ENCODE results near the gene PCNX1. TPM values are rescaled to one million over a fixed set of nuclear protein-coding genes. Genes with fewer than 3 reads are reported as not detected.

PCNX1 gene
- total RNA-seq, 2 donors from 2014 or later = 52.3 to 85.9 TPM

- DNase-seq (ENCODE audit: low spot score) (no peak), ATAC-seq (ENCODE audit: insufficient number of reproducible peaks, low FRiP score, low read depth) (no peak)
- TF ChIP-seq CTCF (IDR thresholded peaks at IDR 0.05) = no peak
- Histone ChIP-seq H3K27ac (peak overlapping the region; percentile 66 to 72), H3K36me3 (no peaks in the 10 kb centered on the region), H3K27me3 (replicated peaks; ENCODE audit: insufficient read depth) (no peaks in the 10 kb centered on the region), H3K4me1 (ENCODE audit: control insufficient read depth in 1 of 2, low read depth in 2 of 2) (peaks cover 13 to 42% of the 10 kb centered on the region in 2 donors), H3K9me3 (no peaks in the 10 kb centered on the region), H3K4me3 (no peak overlapping the region)
These were observed 10.9 kb upstream of the PCNX1 start for GRCh38 chr14:70896317-70896716.

GRCh38 chr14:70896981-70897380, 10.3 kb upstream of the PCNX1 start:
- TF ChIP-seq CTCF (IDR thresholded peaks at IDR 0.05) = no peak
- peaks cover 18 to 47% of the 10 kb centered on the region in 2 donors for H3K4me1 ChIP-seq (ENCODE audit: control insufficient read depth in 1 of 2, low read depth in 2 of 2)
- no peaks in the 10 kb centered on the region for H3K9me3 ChIP-seq
- DNase-seq (ENCODE audit: low spot score) (no peak), ATAC-seq (ENCODE audit: insufficient number of reproducible peaks, low FRiP score, low read depth) (no peak)
- no peak overlapping the region for H3K4me3 ChIP-seq
- H3K27me3 ChIP-seq (replicated peaks; ENCODE audit: insufficient read depth) = no peaks in the 10 kb centered on the region
- H3K27ac ChIP-seq = peak overlapping the region; percentile 66 to 72
- no peaks in the 10 kb centered on the region for H3K36me3 ChIP-seq

- Histone ChIP-seq H3K4me1 (ENCODE audit: control insufficient read depth in 1 of 2, low read depth in 2 of 2) (peaks cover 18 to 47% of the 10 kb centered on the region in 2 donors), H3K27ac (peak overlapping the region; percentile 66 to 72), H3K36me3 (no peaks in the 10 kb centered on the region), H3K9me3 (no peaks in the 10 kb centered on the region), H3K27me3 (replicated peaks; ENCODE audit: insufficient read depth) (no peaks in the 10 kb centered on the region), H3K4me3 (no peak overlapping the region)
- ATAC-seq (ENCODE audit: insufficient number of reproducible peaks, low FRiP score, low read depth) (peak; percentile 68), DNase-seq (ENCODE audit: low spot score) (no peak)
- no peak for TF ChIP-seq CTCF (IDR thresholded peaks at IDR 0.05)
These were observed 9.8 kb upstream of the PCNX1 start for GRCh38 chr14:70897464-70897863.

GRCh38 chr14:70898111-70898745, 9.0 kb upstream of the PCNX1 start:
- no peaks in the 10 kb centered on the region for H3K36me3 ChIP-seq
- H3K27ac ChIP-seq = peak overlapping the region; percentile 66 to 72
- TF ChIP-seq CTCF (IDR thresholded peaks at IDR 0.05) = no peak
- ATAC-seq (ENCODE audit: insufficient number of reproducible peaks, low FRiP score, low read depth) (no peak), DNase-seq (ENCODE audit: low spot score) (no peak)
- H3K4me1 ChIP-seq (ENCODE audit: control insufficient read depth in 1 of 2, low read depth in 2 of 2) = peaks cover 18 to 47% of the 10 kb centered on the region in 2 donors
- H3K9me3 ChIP-seq = no peaks in the 10 kb centered on the region
- no peak overlapping the region for H3K4me3 ChIP-seq
- H3K27me3 ChIP-seq (replicated peaks; ENCODE audit: insufficient read depth) = no peaks in the 10 kb centered on the region

GRCh38 chr14:70901269-70901668, 6.0 kb upstream of the PCNX1 start:
- Histone ChIP-seq H3K9me3 (no peaks in the 10 kb centered on the region), H3K27ac (peak overlapping the region; percentile 47 to 77), H3K36me3 (no peaks in the 10 kb centered on the region), H3K4me3 (peak overlapping the region; percentile 10), H3K4me1 (ENCODE audit: control insufficient read depth in 1 of 2, low read depth in 2 of 2) (peaks cover 31 to 62% of the 10 kb centered on the region in 2 donors), H3K27me3 (replicated peaks; ENCODE audit: insufficient read depth) (no peaks in the 10 kb centered on the region)
- no peak for DNase-seq (ENCODE audit: low spot score)
- TF ChIP-seq CTCF (IDR thresholded peaks at IDR 0.05) = no peak
- no peak for ATAC-seq (ENCODE audit: insufficient number of reproducible peaks, low FRiP score, low read depth)
